Neuronal stem cell (in vitro differentiated cells): ENCODE results near the gene PML.
"Not testable (repeated sequence)": the region's sequence is repeated elsewhere in the genome, so short reads cannot be mapped to it uniquely, and the experiment has no call there.

Experiments used
- DNase-seq: peaks from one replicate; pipeline ENCODE4 v3.0.0-alpha.2; 2013; ENCODE audit warnings: low spot score
- H2AFZ ChIP-seq: one replicate; pipeline ENCODE4 v1.6.1; 2013; ENCODE audit warnings: mild to moderate bottlenecking, low read length, inconsistent platforms
- H2AK5ac ChIP-seq: 2 replicates; pipeline ENCODE4 v1.6.1; 2013; ENCODE audit warnings: low read depth, mild to moderate bottlenecking, inconsistent platforms, low read length, moderate library complexity, mixed read lengths
- H2BK120ac ChIP-seq: 2 replicates; pipeline ENCODE4 v1.6.1; 2013; ENCODE audit warnings: low read depth, mild to moderate bottlenecking, inconsistent platforms, low read length, moderate library complexity, mixed read lengths
- H2BK12ac ChIP-seq: one replicate; pipeline ENCODE4 v1.6.1; 2013; ENCODE audit warnings: low read length, inconsistent platforms
- H2BK15ac ChIP-seq: 2 replicates; pipeline ENCODE4 v1.6.1; 2013; ENCODE audit warnings: mild to moderate bottlenecking, low read length, inconsistent platforms, mixed read lengths
- H2BK5ac ChIP-seq: one replicate; pipeline ENCODE4 v1.6.1; 2013; ENCODE audit warnings: inconsistent platforms, mild to moderate bottlenecking, low read length, moderate library complexity
- H3K14ac ChIP-seq: one replicate; pipeline ENCODE4 v1.6.1; 2013; ENCODE audit warnings: low read length, inconsistent platforms
- H3K18ac ChIP-seq: 2 replicates; pipeline ENCODE4 v1.6.1; 2013; ENCODE audit warnings: low read length, inconsistent platforms
- H3K23ac ChIP-seq: 2 replicates; pipeline ENCODE4 v1.6.1; 2013; ENCODE audit warnings: low read depth, mild to moderate bottlenecking, mixed read lengths, low read length, inconsistent platforms; ENCODE audit not compliant: poor library complexity
- H3K27ac ChIP-seq: replicated peaks from 3 replicates; pipeline ENCODE4 v1.5.1; 2013; ENCODE audit warnings: low read length, inconsistent platforms
- H3K27me3 ChIP-seq, 3 experiments: 2 replicates each; pipeline ENCODE4 v1.6.1; 2013; ENCODE audit warnings: low read length in 3 of 3, mild to moderate bottlenecking in 2 of 3, inconsistent platforms in 1 of 3, low read depth in 1 of 3, mixed read lengths in 1 of 3, moderate library complexity in 1 of 3; ENCODE audit not compliant: control insufficient read depth in 3 of 3, insufficient read depth in 3 of 3
- H3K36me3 ChIP-seq, 2 donors: replicated peaks in 1 of 2; 2 replicates each; pipeline ENCODE4 v1.6.1; 2013; ENCODE audit warnings: low read length in 2 of 2; ENCODE audit not compliant: control insufficient read depth in 2 of 2, insufficient read depth in 2 of 2
- H3K4ac ChIP-seq: 2 replicates; pipeline ENCODE4 v1.6.1; 2013; ENCODE audit warnings: inconsistent platforms, mild to moderate bottlenecking, low read length, moderate library complexity
- H3K4me1 ChIP-seq, 2 donors: 1 replicate in 1 of 2; 2 replicates in 1 of 2; pipeline ENCODE4 v1.6.1; 2013; ENCODE audit warnings: low read length in 2 of 2, low read depth in 1 of 2; ENCODE audit not compliant: control insufficient read depth in 2 of 2, insufficient read depth in 1 of 2
- H3K4me2 ChIP-seq: one replicate; pipeline ENCODE4 v1.6.1; 2013; ENCODE audit warnings: mild to moderate bottlenecking, low read length, inconsistent platforms; ENCODE audit not compliant: insufficient read depth, poor library complexity, severe bottlenecking
- H3K4me3 ChIP-seq, 2 donors: 2 replicates each; pipeline ENCODE4 v1.5.1; 2013; ENCODE audit warnings: low read length in 2 of 2, mild to moderate bottlenecking in 2 of 2, inconsistent platforms in 1 of 2, moderate library complexity in 1 of 2
- H3K79me1 ChIP-seq: one replicate; pipeline ENCODE4 v1.6.1; 2013; ENCODE audit warnings: low read depth, mild to moderate bottlenecking, inconsistent platforms, low read length, moderate library complexity
- H3K9ac ChIP-seq: one replicate; pipeline ENCODE4 v1.6.1; 2013; ENCODE audit warnings: mild to moderate bottlenecking, low read depth, low read length, inconsistent platforms; ENCODE audit not compliant: poor library complexity
- H3K9me3 ChIP-seq, 2 donors: replicated peaks in 1 of 2; 2 replicates each; pipeline versions ENCODE3 to v1.6.1; 2013; ENCODE audit warnings: low read length in 2 of 2, mild to moderate bottlenecking in 2 of 2, inconsistent platforms in 1 of 2, low read depth in 1 of 2, mixed read lengths in 1 of 2, moderate library complexity in 1 of 2; ENCODE audit not compliant: control insufficient read depth in 2 of 2, insufficient read depth in 1 of 2
- H4K8ac ChIP-seq: one replicate; pipeline ENCODE4 v1.6.1; 2013; ENCODE audit warnings: low read depth, mild to moderate bottlenecking, inconsistent platforms, low read length, moderate library complexity
- H4K91ac ChIP-seq: one replicate; pipeline ENCODE4 v1.6.1; 2013; ENCODE audit warnings: low read length, low read depth, mild to moderate bottlenecking, inconsistent platforms; ENCODE audit not compliant: poor library complexity
- WGBS, 2 donors: extraction: QIAGEN DNeasy Blood & Tissue Kit; methylation state at CpG; one replicate each; pipeline ENCODE4 v1.1.7; 2013; ENCODE audit warnings: missing lambda C conversion rate in 2 of 2, mixed read lengths in 1 of 2; ENCODE audit not compliant: insufficient read length in 2 of 2, insufficient replicate concordance in 1 of 2; ENCODE audit errors: extremely low coverage in 2 of 2; 5-methylcytosine and 5-hydroxymethylcytosine counted together

Gene PML

DNA sequence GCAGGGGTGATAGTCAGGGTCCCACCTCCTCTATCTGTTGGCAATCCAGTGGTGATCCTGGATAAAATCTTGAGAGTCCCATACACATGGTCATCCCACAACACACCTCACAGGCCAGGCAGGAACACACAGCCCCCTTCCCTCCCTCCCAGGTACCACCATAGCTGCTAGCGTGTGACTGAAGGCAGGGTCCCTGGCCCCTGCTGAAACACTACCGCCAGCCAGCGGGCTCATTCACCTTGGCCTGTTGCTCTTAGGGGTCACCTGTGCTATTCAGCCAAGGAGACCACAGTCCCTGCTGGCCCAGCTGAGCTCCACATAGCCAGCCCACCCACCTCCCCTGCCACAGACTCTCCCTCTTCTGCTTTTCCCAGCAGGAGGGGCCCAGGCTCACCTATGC is 69.7 kb downstream of the PML start:
- not testable (repeated sequence) for H3K36me3 ChIP-seq, H3K14ac ChIP-seq, H3K4me2 ChIP-seq, H2AFZ ChIP-seq, H2AK5ac ChIP-seq, H3K4ac ChIP-seq, H3K23ac ChIP-seq, H2BK120ac ChIP-seq, H3K4me1 ChIP-seq, H3K27ac ChIP-seq, H3K18ac ChIP-seq, DNase-seq, H3K9me3 ChIP-seq, H2BK15ac ChIP-seq, H3K9ac ChIP-seq, H3K4me3 ChIP-seq, H4K91ac ChIP-seq, H2BK5ac ChIP-seq, H3K79me1 ChIP-seq, H4K8ac ChIP-seq, H2BK12ac ChIP-seq
- peaks cover 0 to 11% (median 0%) of the 10 kb centered on the region in 3 experiments for H3K27me3 ChIP-seq
- no CpG with 5 or more reads among the region's 3 CpGs for WGBS, 2 donors

DNA sequence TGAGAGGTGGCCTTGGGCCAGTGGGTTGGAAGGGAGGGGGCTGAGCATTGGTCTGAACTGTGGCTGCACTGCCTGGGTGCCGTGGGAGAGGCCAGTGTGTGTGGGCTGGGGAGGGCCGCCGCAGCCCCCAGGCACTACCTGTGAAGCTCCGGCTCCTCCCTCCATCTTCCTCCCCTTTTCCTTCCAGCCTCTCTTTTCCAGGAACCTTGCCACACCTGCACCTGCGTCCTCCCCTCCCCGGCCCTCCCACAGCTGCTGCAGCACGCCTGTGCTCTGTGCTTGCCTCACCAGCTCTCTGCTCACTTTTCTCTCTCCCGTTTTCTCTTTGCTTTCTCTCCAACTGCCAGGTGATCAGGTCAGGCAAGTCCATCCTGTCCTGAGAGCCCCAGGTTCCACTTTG is 70.3 kb downstream of the PML start:
- WGBS, 2 donors: no CpG with 5 or more reads among the region's 8 CpGs
- H3K27me3 ChIP-seq, H3K79me1 ChIP-seq, H3K9ac ChIP-seq, H2AFZ ChIP-seq, H2BK15ac ChIP-seq, DNase-seq, H4K8ac ChIP-seq, H3K9me3 ChIP-seq, H3K4me1 ChIP-seq, H3K36me3 ChIP-seq, H3K27ac ChIP-seq, H3K4me3 ChIP-seq, H3K4ac ChIP-seq, H3K4me2 ChIP-seq, H2BK5ac ChIP-seq, H4K91ac ChIP-seq: not testable (repeated sequence)
- peak overlapping the region; percentile 48 for H3K18ac ChIP-seq
- peak overlapping the region; percentile 75 for H2AK5ac ChIP-seq
- H3K14ac ChIP-seq: peak overlapping the region; percentile 98
- peak overlapping the region; percentile 22 for H2BK12ac ChIP-seq
- peak overlapping the region; percentile 91 for H2BK120ac ChIP-seq
- H3K23ac ChIP-seq: peak overlapping the region; percentile 73

DNA sequence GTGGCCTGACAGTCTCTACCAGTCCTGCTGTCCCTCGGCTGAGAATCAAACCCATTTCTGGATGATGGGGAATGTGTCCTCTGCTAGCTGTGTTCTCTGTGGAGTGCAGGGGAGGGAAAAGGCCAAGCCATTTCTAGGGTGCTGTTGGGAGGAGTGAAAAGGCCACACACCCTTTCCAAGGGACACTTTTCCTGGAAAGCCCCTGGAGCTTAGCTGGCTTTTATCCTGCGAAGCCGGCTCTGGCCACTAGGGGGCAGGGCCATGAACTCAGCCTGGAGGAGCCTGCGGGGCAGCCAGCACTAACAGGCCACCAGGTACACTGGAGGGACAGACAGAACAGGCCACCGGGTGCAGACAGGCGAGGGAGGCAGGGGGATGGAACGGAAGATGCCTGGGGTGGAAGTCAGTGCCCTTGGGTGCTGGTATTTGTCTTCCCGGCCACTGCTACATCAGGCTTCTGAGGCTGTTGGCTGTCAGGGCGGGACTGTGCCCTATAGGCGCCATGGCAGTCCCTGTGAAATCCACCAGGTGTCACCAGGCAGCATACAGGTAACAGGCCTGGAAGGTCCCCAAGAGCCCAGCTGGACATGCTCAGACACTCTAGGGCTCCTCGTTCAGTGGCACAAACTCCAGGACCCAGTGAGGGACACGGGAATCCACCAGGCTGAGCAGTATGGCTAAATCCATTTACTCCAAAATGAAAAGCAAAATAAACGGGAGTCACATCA is 71.3 kb downstream of the PML start:
- H4K8ac ChIP-seq, H2AK5ac ChIP-seq, H4K91ac ChIP-seq, H3K4me3 ChIP-seq, DNase-seq, H3K36me3 ChIP-seq, H3K9ac ChIP-seq, H3K79me1 ChIP-seq, H3K18ac ChIP-seq, H3K4me1 ChIP-seq, H3K27me3 ChIP-seq, H2BK12ac ChIP-seq, H3K9me3 ChIP-seq, H3K27ac ChIP-seq, H2BK5ac ChIP-seq, H3K14ac ChIP-seq, H3K4ac ChIP-seq, H2BK15ac ChIP-seq, H3K23ac ChIP-seq, H3K4me2 ChIP-seq, H2AFZ ChIP-seq, H2BK120ac ChIP-seq: not testable (repeated sequence)
- no CpG with 5 or more reads among the region's 13 CpGs for WGBS, 2 donors

- H3K9ac ChIP-seq, H4K8ac ChIP-seq, H3K36me3 ChIP-seq, H2BK12ac ChIP-seq, H3K79me1 ChIP-seq, H3K4me3 ChIP-seq, H3K23ac ChIP-seq, H3K14ac ChIP-seq, DNase-seq, H3K27me3 ChIP-seq, H3K4me2 ChIP-seq, H2AK5ac ChIP-seq, H3K27ac ChIP-seq, H3K18ac ChIP-seq, H3K4me1 ChIP-seq, H2AFZ ChIP-seq, H3K4ac ChIP-seq, H3K9me3 ChIP-seq, H2BK120ac ChIP-seq, H2BK15ac ChIP-seq, H2BK5ac ChIP-seq, H4K91ac ChIP-seq: not testable (repeated sequence)
- no CpG with 5 or more reads among the region's 6 CpGs for WGBS, 2 donors
Measured at GRCh38 chr15:74071645-74072044, 77.1 kb downstream of the PML start.
